T-helper 22 cell (primary cell): ENCODE results near the gene LSM11.
"Not testable (repeated sequence)": the region's sequence is repeated elsewhere in the genome, so short reads cannot be mapped to it uniquely, and the experiment has no call there.

Source experiments
- DNase-seq: peaks from one replicate; pipeline ENCODE4 v3.0.0-alpha.2; 2020; ENCODE audit warnings: low read depth

The LSM11 gene

DNA sequence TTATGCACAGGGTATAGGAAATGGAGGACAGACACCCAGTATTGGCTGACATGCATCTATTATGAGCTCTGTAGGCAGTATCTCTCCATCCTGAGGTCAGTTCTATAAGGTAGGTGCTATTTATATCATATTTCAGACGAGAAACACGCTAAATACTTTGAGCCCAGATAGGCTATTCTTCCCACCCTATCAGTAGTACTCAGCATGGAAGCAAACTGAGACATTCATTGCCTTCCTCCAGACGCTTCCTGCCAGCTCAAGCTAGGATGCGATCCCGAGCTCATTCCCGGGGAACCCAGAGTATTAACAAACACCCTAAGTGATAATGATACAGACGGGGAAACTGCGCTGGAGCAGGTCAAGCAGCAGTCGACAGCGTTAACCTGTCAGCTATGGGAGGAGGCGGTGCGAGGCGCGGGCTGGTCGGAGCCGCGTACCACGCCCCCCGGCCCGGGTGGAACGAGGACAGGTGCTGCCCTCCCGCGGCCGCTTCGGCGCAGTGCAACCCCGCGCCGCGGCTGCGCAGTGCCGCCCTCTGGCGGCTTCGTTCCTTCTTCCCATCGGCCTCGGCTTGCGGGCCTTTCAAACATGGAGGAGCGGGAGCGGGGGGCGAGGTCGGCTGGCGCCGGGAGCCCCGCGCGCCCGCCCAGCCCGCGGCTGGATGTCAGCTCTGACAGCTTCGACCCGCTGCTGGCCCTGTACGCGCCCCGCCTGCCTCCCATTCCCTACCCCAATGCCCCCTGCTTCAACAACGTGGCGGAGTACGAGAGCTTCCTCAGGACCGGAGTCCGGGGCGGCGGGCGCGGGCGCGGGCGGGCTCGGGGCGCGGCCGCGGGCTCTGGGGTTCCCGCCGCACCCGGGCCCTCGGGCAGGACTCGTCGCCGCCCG, at the start of gene LSM11:
Gene LSM11, plus strand, starts transcription at position 550 of the 888 bp plus-strand sequence. Its CDS starts 39 bp downstream, at position 589.
- DNase-seq, result peak; percentile 75

DNA sequence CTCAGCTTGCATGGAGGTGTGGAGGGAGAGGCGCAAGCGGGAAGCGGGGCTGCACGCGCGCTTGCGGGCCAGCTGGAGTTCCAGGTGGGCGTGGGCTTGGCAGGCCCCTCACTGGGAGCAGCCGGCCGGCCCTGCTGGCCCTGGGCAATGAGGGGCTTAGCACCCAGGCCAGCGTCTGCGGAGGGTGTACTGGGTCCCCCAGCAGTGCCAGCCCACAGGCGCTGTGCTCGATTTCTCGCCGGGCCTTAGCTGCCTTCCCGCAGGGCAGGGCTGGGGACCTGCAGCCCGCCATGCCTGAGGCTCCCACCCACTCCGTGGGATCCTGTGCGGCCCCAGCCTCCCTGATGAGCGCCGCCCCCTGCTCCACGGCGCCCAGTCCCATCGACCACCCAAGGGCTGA, 49.7 kb upstream of the LSM11 start:
- DNase-seq, result not testable (repeated sequence)

DNA sequence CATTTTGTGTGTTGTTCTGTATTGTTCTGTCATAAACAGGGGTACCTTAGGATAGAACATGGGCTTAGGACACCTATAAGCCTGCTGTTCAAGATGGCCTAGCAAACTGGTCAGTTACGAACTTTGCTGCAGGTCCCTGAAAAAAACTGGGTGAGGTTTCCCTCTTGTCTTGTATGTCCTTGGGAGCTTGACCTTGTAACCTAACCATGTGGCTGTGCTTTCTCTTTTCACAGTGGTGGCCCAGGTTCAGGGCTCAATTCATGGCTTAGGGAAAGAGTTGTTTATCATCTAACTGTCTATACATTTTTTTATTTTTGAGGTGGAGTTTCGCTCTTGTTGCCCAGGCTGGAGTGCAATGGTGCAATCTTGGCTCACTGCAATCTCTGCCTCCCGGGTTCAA, 47.4 kb upstream of the LSM11 start:
- not testable (repeated sequence) for DNase-seq

DNA sequence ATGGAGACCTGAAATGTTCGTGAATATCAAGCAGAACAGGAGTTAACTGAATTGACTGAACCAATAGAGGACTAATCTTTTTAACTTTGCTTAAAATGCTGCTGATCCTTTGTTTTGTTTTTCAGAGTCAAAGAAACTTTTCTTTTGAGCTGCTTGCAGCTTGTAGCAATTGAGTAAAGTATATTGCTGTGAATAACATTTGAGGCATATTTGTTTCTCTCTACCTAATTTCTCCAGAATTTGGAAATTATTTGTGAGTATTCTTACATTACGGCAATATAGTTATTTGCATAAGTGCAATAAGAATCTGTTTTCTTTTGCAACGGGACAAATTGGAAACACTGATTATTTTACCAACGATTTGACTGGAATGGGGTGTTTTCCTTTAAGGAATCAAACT, 44.8 kb upstream of the LSM11 start:
- not testable (repeated sequence) for DNase-seq

DNA sequence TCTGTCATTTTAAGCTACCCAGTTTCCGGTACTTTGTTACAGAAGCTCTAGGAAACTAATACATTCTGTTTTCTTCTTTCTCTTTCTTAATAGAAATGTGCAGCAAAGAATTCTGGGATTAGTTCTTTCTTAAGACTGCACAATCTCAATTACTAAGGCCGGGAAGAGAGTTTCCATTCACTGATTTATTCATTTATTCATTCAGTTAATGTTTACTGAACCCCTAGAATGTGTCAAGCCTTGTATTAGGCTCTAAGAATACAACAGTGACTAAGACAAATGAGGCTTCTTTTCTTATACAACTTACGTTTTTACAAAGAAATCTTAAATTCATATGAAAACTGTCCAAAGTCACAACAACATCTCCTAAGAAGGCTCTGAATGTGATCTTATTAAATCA, 39.8 kb upstream of the LSM11 start:
- DNase-seq, result no peak

DNA sequence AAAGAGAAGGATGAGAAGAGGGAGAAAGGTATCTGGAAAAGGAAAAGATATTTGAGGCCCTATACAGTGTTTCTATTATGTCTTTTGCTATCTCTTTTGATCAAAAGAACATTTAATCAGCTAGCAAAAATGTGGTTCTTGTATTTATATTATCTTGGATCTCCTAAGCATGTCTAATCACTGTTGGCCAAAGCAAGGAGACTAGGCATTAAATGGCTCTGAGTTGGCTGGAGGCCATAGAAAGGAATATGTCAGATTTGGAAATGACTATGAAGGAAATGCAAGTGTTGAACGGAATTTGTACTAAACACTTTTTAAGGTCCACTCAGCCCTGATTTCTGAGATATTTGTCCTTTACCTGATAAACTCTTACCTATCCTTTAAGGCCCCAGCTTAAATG, 34.6 kb upstream of the LSM11 start:
- DNase-seq, result no peak

DNA sequence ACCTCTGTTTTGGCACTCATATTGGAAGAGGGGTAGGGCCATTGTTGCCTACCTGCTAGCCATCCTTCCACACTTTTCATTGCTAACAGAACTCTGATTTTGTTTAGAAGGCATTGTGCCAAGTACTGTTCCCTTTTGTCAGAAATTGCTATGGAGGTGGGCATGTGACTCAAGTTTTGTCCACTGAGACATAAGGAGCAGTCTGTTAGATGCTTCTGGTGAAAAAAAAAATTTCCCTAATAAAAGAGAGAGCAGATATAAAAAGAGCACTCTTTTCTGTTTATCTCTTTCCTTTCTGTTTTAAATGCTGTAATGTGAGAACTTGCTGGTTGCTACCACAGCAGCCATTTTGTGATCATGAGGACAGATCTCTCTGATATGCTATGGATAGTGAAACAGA, 34.2 kb upstream of the LSM11 start:
- DNase-seq, result no peak

DNA sequence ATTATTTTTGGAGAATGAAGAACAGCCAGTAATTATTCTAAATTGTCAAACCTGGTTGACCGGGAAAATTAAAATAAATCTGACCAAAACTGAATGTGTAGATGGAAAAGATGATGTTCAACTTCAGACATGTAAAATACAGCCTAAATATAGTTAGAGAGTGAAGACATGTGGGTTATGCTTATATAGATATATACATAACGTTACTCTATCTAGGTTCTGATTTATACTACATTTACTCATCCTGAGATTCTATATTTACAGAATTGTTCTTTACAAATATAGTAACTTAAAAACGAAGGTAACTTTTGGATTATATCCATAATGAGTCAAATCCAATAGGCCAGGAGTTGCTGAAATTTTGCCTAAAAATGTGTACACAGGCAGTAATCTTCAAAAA, 33.1 kb upstream of the LSM11 start:
- DNase-seq, result no peak

DNA sequence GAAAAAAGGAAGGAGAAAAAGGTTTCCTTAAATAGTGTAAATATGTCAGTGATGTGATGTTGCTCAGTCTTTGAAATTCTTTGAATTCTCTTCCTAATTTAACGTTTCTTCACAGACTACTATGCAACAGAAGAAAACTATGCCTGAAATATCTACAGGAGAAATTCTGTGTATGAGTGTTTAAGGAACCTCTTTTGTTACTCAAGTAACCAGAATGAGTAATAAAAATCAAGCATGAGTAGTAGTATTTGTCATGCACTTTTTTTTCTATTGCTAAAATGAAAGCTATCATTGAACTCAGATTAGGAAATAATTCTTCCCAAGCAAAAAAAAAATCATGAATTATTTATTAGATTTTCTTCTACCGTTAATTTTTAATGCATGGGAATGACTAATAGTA, 32.6 kb upstream of the LSM11 start:
- no peak for DNase-seq

DNA sequence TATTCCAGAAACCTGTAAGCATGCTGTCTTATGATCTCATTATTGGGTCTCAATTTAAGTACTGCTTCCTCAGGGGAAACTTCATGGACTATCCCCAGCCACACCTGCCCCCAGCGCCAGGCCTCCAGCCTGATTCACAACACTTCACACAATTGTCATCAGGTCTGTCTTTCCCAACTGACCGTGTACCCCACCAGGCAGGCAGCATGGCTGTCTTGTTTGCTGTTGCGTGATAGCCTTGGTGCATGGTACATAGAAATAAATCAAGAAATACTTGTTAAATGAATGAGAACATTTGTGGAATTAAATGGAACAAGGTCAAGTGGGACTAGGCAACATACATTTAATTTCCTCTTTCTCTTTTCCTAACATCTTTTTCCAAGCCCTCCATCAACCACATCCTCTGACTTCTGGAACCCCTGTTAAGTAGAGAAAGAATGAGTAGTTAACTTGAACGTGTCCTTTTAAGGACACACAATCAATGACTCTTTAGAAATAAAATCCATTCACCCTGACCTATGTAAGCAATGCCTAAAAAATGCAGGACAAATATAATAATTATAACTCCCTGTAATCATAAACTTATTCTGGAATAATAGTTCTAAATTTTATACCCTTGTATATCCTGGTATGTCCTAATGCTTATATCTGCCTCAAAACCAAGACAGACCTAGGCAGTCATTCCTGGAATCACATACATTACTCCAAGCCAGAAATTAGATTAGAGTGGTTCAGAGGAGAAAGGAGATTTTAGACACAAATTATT, 29.5 kb upstream of the LSM11 start:
- DNase-seq, result no peak

DNA sequence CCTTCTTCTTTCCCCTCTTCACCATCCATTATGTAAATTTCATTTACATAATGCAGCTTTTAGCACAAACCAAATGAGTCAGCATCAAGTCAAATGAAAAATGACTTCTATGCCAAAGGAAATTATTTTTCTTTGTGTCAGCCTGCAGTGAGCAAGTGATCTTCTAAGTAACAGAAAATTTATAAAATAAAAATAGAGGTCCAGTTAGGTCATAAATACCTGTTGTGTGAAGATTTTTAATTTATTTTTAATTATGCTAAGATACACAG, 29.0 kb upstream of the LSM11 start:
- DNase-seq, result no peak

DNA sequence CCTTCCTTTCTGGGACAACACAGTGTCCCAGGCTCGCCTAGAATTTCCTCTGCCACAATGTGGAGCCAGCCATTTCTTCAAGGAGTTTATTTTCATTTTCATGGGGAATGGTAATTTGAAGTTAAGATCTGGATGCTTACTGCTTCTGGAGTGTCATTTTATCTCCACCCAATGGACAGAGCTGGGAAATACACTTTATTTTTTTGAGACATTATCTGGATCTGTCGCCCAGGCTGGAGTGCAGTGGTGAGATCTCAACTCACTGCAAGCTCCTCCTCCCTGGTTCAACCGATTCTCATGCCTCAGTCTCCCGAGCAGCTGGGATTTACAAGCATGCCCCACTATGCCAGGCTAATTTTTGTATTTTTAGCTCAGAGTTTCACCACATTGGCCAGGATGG, 25.0 kb upstream of the LSM11 start:
- no peak for DNase-seq

DNA sequence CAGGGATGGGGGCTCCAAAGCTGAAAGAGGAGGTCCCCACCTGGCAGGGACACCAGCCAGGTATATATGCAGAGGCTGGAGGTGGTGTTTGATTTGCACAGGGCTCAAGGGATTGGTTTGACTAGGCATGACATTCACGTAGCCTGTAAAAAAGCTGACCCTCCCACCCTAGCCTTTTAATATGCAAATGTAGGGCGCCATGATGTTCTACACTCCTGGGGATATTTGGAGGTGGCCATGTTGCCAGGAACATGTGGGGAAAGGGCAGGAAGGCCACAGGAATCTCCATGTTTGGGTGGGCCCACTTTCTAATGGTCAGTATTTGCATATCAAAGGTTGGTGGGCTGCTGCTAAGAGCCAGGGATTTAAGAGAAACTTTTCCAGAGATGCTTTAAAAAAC, 24.3 kb upstream of the LSM11 start:
- no peak for DNase-seq

DNA sequence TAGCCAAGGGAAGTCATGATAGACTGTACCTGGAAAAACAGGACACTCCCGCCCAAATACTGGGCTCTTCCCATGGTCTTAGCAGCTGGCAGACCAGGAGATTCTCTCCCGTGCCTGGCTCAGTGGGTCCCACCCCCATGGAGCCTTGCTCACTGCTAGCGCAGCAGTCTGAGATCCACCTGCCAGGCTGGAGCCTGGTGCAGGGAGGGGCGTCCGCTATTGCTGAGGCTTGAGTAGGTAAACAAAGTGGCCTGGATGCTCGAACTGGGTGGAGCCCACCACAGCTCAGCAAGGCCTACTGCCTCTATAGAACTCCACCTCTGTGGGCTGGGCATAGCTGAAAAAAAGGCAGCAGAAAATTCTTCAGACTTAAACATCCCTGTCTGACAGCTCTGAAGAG, 22.4 kb upstream of the LSM11 start:
- DNase-seq, result no peak

DNA sequence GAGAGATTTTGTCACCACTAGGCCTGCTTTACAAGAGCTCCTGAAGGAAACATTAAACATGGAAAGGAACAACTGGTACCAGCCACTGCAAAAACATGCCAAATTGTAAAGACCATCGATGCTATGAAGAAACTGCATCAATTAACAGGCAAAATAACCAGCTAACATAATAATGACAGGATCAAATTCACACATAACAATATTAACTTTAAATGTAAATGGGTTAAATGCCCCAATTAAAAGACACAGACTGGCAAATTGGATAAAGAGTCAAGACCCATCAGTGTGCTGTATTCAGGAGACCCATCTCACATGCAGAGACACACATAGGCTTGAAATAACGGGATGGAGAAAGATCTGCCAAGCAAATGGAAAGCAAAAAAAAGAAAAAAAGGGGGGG, 20.6 kb upstream of the LSM11 start:
- not testable (repeated sequence) for DNase-seq

DNA sequence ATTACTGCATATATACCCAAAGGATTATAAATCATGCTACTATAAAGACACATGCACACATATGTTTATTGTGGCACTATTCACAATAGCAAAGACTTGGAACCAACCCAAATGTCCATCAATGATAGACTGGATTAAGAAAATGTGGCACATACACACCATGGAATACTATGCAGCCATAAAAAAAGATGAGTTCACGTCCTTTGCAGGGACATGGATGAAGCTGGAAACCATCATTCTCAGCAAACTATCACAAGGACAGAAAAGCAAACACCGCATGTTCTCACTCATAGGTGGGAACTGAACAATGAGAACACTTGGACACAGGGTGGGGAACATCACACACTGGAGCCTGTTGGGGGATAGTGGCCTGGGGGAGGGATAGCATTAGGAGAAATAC, 16.9 kb upstream of the LSM11 start:
- DNase-seq, result not testable (repeated sequence)

DNA sequence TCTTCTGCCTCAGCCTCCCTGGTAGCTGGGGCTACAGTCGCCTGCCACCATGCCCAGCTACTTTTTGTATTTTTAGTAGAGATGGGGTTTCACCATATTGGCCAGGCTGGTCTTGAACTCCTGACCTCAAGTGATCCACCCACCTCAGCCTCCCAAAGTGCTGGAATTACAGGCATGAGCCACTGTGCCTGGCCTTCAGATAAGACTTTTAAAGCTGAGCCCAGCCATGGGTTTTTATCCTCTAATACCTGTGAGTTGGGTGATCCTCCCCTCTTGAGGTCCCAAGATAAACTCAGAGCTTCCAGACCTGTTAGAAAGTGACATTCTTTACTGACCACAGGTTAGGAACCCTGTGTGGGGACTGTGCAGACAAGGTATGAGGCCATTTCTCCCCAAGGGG, 15.7 kb upstream of the LSM11 start:
- DNase-seq, result not testable (repeated sequence)

DNA sequence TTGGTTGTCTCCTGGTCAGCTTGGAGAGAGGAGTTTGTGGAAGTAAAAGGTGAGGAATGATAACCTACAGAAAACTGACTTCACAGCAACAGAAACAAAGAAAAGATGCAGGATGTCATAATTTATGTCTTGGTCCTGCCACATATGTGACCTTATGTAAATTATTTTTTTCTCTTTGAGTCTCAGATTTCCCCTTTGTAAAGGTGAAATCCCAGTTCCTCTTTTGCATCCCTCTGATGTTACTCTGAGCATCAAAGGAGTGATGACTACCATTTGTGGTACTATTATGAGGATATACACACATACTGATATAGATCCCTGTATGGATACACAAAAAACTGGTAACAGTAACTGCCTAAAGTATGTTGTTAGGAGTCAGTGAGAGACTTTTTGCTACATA, 13.7 kb upstream of the LSM11 start:
- DNase-seq, result no peak

DNA sequence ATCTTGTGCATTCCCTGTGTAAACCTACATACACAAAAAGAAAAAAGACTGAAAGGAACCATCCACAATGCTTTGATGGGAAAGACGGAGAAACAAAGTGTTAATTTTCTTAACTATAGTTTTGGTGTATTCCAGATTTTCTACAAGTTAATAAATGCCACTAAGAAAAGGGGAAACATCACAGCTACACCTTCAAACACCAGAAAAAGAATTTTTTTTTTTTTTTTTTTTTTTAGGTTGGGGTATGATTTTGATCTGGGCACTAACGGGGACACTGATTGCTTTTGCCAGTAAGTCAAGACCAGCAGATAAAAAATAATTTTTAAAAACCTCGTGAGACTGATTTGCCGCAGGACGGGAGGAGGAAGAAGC, 12.6 kb upstream of the LSM11 start:
- no peak for DNase-seq

DNA sequence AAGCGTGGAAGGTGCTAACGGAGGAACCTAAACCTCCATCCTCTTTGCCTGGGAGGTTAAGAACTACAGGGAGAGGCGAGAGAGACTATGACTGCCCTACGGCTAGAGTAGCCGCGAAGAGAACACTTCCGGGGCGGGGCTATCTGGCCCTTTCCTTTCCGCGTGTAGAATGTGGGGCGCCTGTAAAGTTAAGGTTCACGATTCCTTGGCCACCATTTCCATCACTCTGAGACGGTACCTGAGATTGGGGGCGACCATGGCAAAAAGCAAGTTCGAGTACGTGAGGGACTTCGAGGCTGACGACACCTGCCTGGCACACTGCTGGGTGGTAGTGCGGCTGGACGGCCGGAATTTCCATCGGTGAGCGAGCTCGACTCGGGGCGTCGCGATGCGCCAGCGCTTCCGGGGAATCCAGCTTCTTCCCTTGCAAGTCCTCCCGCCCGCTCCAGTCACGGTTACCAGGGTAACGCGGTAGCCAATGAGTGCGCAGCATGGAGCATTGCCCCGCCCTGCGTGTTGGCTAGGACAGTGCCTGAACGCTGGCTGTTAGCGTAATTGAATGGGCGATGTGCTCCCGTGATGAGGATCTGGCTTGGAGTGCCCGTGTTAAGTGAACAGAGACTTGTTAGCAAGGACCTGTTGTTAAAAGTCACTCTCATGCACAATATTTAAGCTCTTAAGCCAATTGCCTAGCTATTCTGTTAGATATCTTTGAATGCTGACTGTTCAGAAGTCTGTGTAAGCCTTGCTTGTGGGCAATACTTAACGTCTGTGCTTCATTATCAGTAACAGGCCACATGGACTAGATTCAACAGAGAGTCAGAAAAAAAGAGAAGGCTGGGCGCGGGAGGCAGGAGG, 12.0 kb upstream of the LSM11 start, which contains the start of gene THG1L:
Gene THG1L, plus strand, starts transcription at position 149 of the 858 bp plus-strand sequence. Its CDS starts 21 bp downstream, at position 170.
- peak; percentile 95 for DNase-seq

DNA sequence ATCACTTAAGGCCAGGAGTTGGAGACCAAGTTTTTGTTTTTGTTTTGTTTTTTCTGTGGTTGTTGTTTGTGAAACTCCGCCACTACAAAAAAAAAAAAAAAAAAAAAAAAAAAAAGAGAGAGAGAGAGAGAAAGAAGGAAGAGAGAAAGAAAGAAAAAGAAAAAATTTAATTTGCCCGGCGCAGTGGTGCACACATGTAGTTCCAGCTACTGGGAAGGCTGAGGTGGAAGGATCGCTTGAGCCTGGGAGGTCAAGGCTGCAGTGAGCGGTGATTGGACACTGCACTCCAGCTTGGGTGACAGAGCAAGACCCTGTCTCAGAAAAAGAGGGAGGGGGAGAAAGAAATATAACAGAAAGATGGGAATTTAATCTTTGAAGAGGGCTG, 11.4 kb upstream of the LSM11 start:
- DNase-seq, result no peak

DNA sequence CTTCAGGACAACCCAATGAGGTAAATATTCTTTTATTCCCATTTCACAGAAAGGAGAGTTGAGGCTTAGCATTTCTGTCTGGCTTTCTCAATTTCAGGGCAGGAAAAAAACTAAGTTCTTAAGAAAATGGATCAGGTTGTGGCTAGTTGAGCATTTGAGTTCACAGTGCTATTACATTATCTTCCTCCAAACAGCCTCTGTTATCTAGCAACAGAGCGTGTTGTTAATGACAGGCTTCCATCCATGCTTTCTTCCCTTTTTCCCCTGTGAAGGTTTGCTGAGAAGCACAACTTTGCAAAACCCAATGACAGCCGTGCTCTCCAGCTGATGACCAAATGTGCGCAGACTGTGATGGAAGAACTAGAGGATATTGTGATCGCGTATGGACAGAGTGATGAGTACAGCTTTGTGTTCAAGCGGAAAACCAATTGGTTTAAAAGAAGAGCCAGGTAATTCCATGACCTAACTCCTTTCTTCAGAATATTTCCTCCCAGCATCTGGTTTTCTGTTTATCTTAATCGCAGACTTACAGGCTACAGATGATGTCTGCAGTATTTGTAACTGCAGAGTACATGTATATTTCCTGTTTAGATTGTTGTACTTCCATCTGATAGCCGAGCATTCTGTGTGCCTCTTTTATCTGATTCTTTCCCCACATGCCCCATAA, 10.8 kb upstream of the LSM11 start:
- DNase-seq, result no peak
